Suprapubic skin (tissue), 3 donors: Measurements from ENCODE around the gene ARHGEF7.

ENCODE experiments used
- CTCF ChIP-seq, 2 donors: fragments of 200-600 bp in 1 of 2; fragments of 450-650 bp in 1 of 2; sonication (generic) in 1 of 2; IDR thresholded peaks; one replicate each; pipeline ENCODE4 v1.5.1; 2016 to 2019; ENCODE audit warnings: antibody characterized with exemption in 2 of 2, mild to moderate bottlenecking in 1 of 2, moderate library complexity in 1 of 2
- POLR2A ChIP-seq, 2 donors: fragments of 450-650 bp; IDR thresholded peaks; one replicate each; pipeline ENCODE4 v1.6.1; 2017; ENCODE audit warnings: antibody characterized with exemption in 2 of 2, mild to moderate bottlenecking in 2 of 2, moderate library complexity in 2 of 2

GRCh38 chr13:111126509-111126908 is 11.4 kb downstream of the ARHGEF7 start:
- no peak for TF ChIP-seq CTCF (IDR thresholded peaks at IDR 0.05)
- TF ChIP-seq POLR2A (IDR thresholded peaks at IDR 0.05) = no peak
